PFSK-1 (cell line): Measurements from ENCODE around the gene C9orf50.

Source experiments
- FOXP2 ChIP-seq: optimal IDR thresholded peaks from 2 replicates; pipeline ENCODE3; 2011; ENCODE audit warnings: borderline replicate concordance, control low read depth, inconsistent platforms; ENCODE audit not compliant: insufficient read depth; ENCODE audit errors: extremely low read length, extremely low read depth
- POLR2AphosphoS5 ChIP-seq: IDR thresholded peaks from 2 replicates; pipeline ENCODE4 v1.6.1; 2012; ENCODE audit warnings: low read depth, mild to moderate bottlenecking, control low read depth, low read length, moderate library complexity
- REST ChIP-seq, 2 experiments: IDR thresholded peaks; 2 replicates each; pipeline versions ENCODE4 v1.6.1 to v1.8.0; 2011 to 2012; ENCODE audit warnings: low read depth in 2 of 2, low read length in 2 of 2, control low read depth in 1 of 2, inconsistent platforms in 1 of 2, mild to moderate bottlenecking in 1 of 2, moderate library complexity in 1 of 2; ENCODE audit not compliant: insufficient read depth in 1 of 2
- SIN3A ChIP-seq: IDR thresholded peaks from 2 replicates; pipeline ENCODE4 v1.6.1; 2012; ENCODE audit warnings: mild to moderate bottlenecking, low read length, moderate library complexity, borderline replicate concordance; ENCODE audit not compliant: insufficient read depth
- TAF1 ChIP-seq: IDR thresholded peaks from 2 replicates; pipeline ENCODE4 v1.6.1; 2012; ENCODE audit warnings: low read length, control low read depth, borderline replicate concordance; ENCODE audit not compliant: insufficient read depth

The C9orf50 gene

DNA sequence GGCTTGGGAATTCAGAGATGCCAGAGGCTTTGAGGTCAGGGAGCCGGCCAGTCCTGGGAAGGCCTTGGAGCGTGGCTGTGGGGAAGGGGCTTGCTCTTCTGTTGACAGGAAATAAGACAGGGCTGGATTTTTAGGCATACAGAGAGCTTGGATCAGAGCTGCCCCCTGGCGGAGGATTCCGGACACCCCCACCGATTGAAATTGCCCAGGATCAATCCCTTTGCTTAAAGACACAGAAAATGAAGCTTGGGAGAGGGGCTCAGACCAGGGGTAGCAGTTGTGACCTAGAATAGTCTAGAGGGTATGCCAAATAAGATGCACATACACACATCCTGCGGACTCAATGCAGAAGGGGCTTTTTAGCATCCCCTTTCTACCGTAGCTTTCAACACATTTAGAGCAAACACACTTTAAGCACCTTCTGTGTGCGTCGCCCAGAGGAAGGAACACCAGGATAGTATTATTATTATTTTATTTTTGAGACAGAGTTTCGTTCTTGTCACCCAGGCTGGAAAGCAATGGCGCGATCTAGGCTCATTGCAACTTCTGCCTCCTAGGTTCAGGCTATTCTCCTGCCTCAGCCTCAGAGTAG, 3.4 kb upstream of the C9orf50 start:
- no peak for TF ChIP-seq POLR2AphosphoS5
- no peak for TF ChIP-seq FOXP2

DNA sequence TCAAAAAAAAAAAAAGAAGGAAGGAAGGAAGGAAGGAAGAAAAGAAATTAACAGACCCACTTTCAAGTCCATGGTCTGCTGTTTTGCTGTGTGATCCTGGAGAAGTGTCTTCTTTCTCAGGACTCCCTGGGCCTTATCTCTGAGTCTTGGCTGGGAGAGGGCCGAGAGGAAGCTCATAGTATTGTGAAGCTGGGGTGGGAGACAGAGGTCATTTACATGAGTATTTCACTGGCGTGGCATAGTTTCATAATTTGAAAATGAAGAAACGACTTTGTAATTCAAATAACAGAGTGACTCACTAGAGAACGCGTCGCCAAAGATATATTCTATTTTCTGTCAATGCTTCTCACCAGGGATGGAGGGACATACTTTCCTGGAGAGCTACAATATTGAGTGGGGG, 2.4 kb upstream of the C9orf50 start:
- no peak for TF ChIP-seq TAF1
- no peak for TF ChIP-seq REST (IDR thresholded peaks at IDR 0.05; ENCODE audit: insufficient read depth in 1 of 2, low read depth in 2 of 2, low read length in 2 of 2)
- no peak for TF ChIP-seq FOXP2
- no peak for TF ChIP-seq SIN3A
- TF ChIP-seq POLR2AphosphoS5: no peak

- TF ChIP-seq REST (IDR thresholded peaks at IDR 0.05; ENCODE audit: insufficient read depth in 1 of 2, low read depth in 2 of 2, low read length in 2 of 2): no peak
- no peak for TF ChIP-seq FOXP2
- TF ChIP-seq SIN3A: no peak
- no peak for TF ChIP-seq POLR2AphosphoS5
- no peak for TF ChIP-seq TAF1
These were observed 873 bp downstream of the C9orf50 start for GRCh38 chr9:129619787-129620668.

- TF ChIP-seq REST (IDR thresholded peaks at IDR 0.05; ENCODE audit: insufficient read depth in 1 of 2, low read depth in 2 of 2, low read length in 2 of 2) (no peak), TAF1 (no peak), POLR2AphosphoS5 (no peak), FOXP2 (no peak), SIN3A (no peak)
These were observed 3.7 kb downstream of the C9orf50 start for GRCh38 chr9:129617167-129617566.

- no peak for TF ChIP-seq REST (IDR thresholded peaks at IDR 0.05; ENCODE audit: insufficient read depth in 1 of 2, low read depth in 2 of 2, low read length in 2 of 2)
- TF ChIP-seq TAF1: no peak
These were observed 5.3 kb downstream of the C9orf50 start for GRCh38 chr9:129615407-129616285.
